Mesendoderm (in vitro differentiated cells): ENCODE results near the gene MDFIC2.
"Not testable (repeated sequence)": the region's sequence is repeated elsewhere in the genome, so short reads cannot be mapped to it uniquely, and the experiment has no call there.

ENCODE experiments used
- DNase-seq: peaks from one replicate; pipeline ENCODE4 v3.0.0; 2013
- H2AK5ac ChIP-seq: 2 replicates; pipeline ENCODE4 v1.6.1; 2013; ENCODE audit warnings: low read length, inconsistent platforms
- H2BK120ac ChIP-seq: 2 replicates; pipeline ENCODE4 v1.6.1; 2013; ENCODE audit warnings: low read depth, mild to moderate bottlenecking, low read length, moderate library complexity, mixed read lengths
- H2BK15ac ChIP-seq: replicated peaks from 2 replicates; pipeline ENCODE4 v1.6.1; 2013; ENCODE audit warnings: low read depth, mild to moderate bottlenecking, moderate library complexity
- H2BK5ac ChIP-seq: 2 replicates; pipeline ENCODE4 v1.6.1; 2013; ENCODE audit warnings: low read length, inconsistent platforms
- H3K18ac ChIP-seq: 2 replicates; pipeline ENCODE4 v1.6.1; 2013; ENCODE audit warnings: mild to moderate bottlenecking, low read length, mixed read lengths
- H3K23ac ChIP-seq: one replicate; pipeline ENCODE4 v1.6.1; 2013; ENCODE audit warnings: low read length
- H3K27ac ChIP-seq: 2 replicates; pipeline ENCODE4 v1.5.1; 2013; ENCODE audit warnings: low read depth, mild to moderate bottlenecking, inconsistent platforms, low read length, moderate library complexity
- H3K27me3 ChIP-seq: 2 replicates; pipeline ENCODE4 v1.6.1; 2013; ENCODE audit warnings: low read length, control low read depth, mild to moderate bottlenecking, inconsistent platforms; ENCODE audit not compliant: insufficient read depth, poor library complexity
- H3K36me3 ChIP-seq: 2 replicates; pipeline ENCODE4 v1.6.1; 2013; ENCODE audit warnings: low read length, inconsistent platforms; ENCODE audit not compliant: control insufficient read depth, insufficient read depth
- H3K4ac ChIP-seq: one replicate; pipeline ENCODE4 v1.6.1; 2013; ENCODE audit warnings: low read depth, mild to moderate bottlenecking, low read length, moderate library complexity
- H3K4me1 ChIP-seq: 2 replicates; pipeline ENCODE4 v1.6.1; 2013; ENCODE audit warnings: low read depth, low read length, inconsistent platforms; ENCODE audit not compliant: control insufficient read depth
- H3K4me2 ChIP-seq: 2 replicates; pipeline ENCODE4 v1.6.1; 2013; ENCODE audit warnings: low read length
- H3K4me3 ChIP-seq: 2 replicates; pipeline ENCODE4 v1.5.1; 2013; ENCODE audit warnings: mild to moderate bottlenecking, low read length
- H3K56ac ChIP-seq: one replicate; pipeline ENCODE4 v1.6.1; 2013; ENCODE audit warnings: low read length
- H3K79me1 ChIP-seq: 2 replicates; pipeline ENCODE4 v1.6.1; 2013; ENCODE audit warnings: low read length, inconsistent platforms
- H3K79me2 ChIP-seq: 2 replicates; pipeline ENCODE4 v1.6.1; 2013; ENCODE audit warnings: mild to moderate bottlenecking, low read length; ENCODE audit not compliant: control insufficient read depth, insufficient read depth
- H3K9ac ChIP-seq: 2 replicates; pipeline ENCODE4 v1.6.1; 2013; ENCODE audit warnings: low read length, inconsistent platforms
- H4K5ac ChIP-seq: one replicate; pipeline ENCODE4 v1.6.1; 2013; ENCODE audit warnings: low read length
- H4K8ac ChIP-seq: one replicate; pipeline ENCODE4 v1.6.1; 2013; ENCODE audit warnings: low read depth, mild to moderate bottlenecking, control low read depth, low read length, moderate library complexity
- WGBS: extraction: QIAGEN DNeasy Blood & Tissue Kit; methylation state at CpG from one replicate; pipeline ENCODE4 v1.1.7; 2013; ENCODE audit warnings: low lambda C conversion rate, missing lambda C conversion rate; ENCODE audit not compliant: insufficient coverage; ENCODE audit errors: extremely low coverage; 5-methylcytosine and 5-hydroxymethylcytosine counted together

Gene MDFIC2

GRCh38 chr3:70308760-70309159, 3.7 kb downstream of the MDFIC2 start:
- Histone ChIP-seq H4K8ac (no peak overlapping the region), H3K4ac (no peak overlapping the region), H3K27ac (no peak overlapping the region), H3K23ac (no peak overlapping the region), H3K27me3 (no peaks in the 10 kb centered on the region), H3K4me3 (no peak overlapping the region), H3K4me1 (no peaks in the 10 kb centered on the region), H2BK120ac (no peak overlapping the region), H2BK5ac (no peak overlapping the region), H3K18ac (no peak overlapping the region), H3K79me2 (no peaks in the 10 kb centered on the region), H3K56ac (no peak overlapping the region), H3K79me1 (no peaks in the 10 kb centered on the region), H2AK5ac (no peak overlapping the region), H3K9ac (no peak overlapping the region), H3K4me2 (no peak overlapping the region), H4K5ac (no peak overlapping the region), H3K36me3 (no peaks in the 10 kb centered on the region), H2BK15ac (no peak overlapping the region)
- DNase-seq = peak; percentile 63
- WGBS = 100% methylated on average over 1 of the region's 3 CpGs

- Histone ChIP-seq H3K56ac (no peak overlapping the region), H3K18ac (no peak overlapping the region), H3K4me3 (no peak overlapping the region), H3K4ac (no peak overlapping the region), H2BK120ac (no peak overlapping the region), H3K4me2 (no peak overlapping the region), H2BK5ac (no peak overlapping the region), H4K5ac (no peak overlapping the region), H3K36me3 (no peaks in the 10 kb centered on the region), H2AK5ac (no peak overlapping the region), H3K27ac (no peak overlapping the region), H3K79me2 (no peaks in the 10 kb centered on the region), H4K8ac (no peak overlapping the region), H3K9ac (no peak overlapping the region), H3K79me1 (no peaks in the 10 kb centered on the region), H3K4me1 (no peaks in the 10 kb centered on the region), H3K27me3 (no peaks in the 10 kb centered on the region), H2BK15ac (no peak overlapping the region), H3K23ac (no peak overlapping the region)
- no peak for DNase-seq
Observed at GRCh38 chr3:70306736-70307135, 5.7 kb downstream of the MDFIC2 start.

DNA sequence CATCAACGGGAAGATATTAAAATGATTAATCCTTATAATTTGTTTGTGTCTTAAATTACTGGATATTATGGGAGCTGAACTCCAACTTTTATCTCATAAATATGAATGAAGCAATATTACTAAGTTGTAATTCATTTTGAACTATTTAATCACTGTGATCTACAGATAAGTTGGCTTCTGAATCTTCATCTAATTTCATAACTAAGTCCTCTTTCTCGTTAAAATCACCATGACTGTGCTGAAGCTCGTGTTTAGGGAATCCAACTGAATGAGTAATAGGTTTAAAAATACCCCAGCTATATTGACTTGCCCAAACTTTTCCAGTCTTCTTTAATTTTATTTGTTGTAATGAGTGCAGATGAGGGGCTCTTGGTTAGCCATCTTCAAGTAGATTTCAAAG, 14.1 kb downstream of the MDFIC2 start:
- Histone ChIP-seq H4K8ac (no peak overlapping the region), H3K9ac (no peak overlapping the region), H3K27ac (no peak overlapping the region), H2AK5ac (no peak overlapping the region), H3K4me1 (no peaks in the 10 kb centered on the region), H4K5ac (no peak overlapping the region), H3K27me3 (no peaks in the 10 kb centered on the region), H2BK15ac (no peak overlapping the region), H3K23ac (no peak overlapping the region), H3K79me1 (no peaks in the 10 kb centered on the region), H2BK120ac (no peak overlapping the region), H3K4me2 (no peak overlapping the region), H3K4ac (no peak overlapping the region), H3K18ac (no peak overlapping the region), H3K79me2 (no peaks in the 10 kb centered on the region), H3K4me3 (no peak overlapping the region), H3K36me3 (no peaks in the 10 kb centered on the region), H2BK5ac (no peak overlapping the region), H3K56ac (no peak overlapping the region)
- no peak for DNase-seq
- no CpG with 5 or more reads among the region's 3 CpGs for WGBS

- H2BK120ac ChIP-seq = no peak overlapping the region
- H2BK5ac ChIP-seq = no peak overlapping the region
- H4K8ac ChIP-seq = no peak overlapping the region
- H3K4me3 ChIP-seq = no peak overlapping the region
- H3K4ac ChIP-seq = no peak overlapping the region
- H3K27ac ChIP-seq = no peak overlapping the region
- no peak overlapping the region for H4K5ac ChIP-seq
- H3K79me2 ChIP-seq = no peaks in the 10 kb centered on the region
- H3K4me2 ChIP-seq = no peak overlapping the region
- no peaks in the 10 kb centered on the region for H3K79me1 ChIP-seq
- no peaks in the 10 kb centered on the region for H3K27me3 ChIP-seq
- no peak overlapping the region for H3K23ac ChIP-seq
- H2BK15ac ChIP-seq = no peak overlapping the region
- no peak overlapping the region for H3K56ac ChIP-seq
- WGBS = 100% methylated on average over 2 of the region's 2 CpGs
- H3K18ac ChIP-seq = no peak overlapping the region
- no peak overlapping the region for H2AK5ac ChIP-seq
- no peaks in the 10 kb centered on the region for H3K4me1 ChIP-seq
- no peak overlapping the region for H3K9ac ChIP-seq
- no peaks in the 10 kb centered on the region for H3K36me3 ChIP-seq
- DNase-seq = no peak
Observed at GRCh38 chr3:70291097-70291482, 21.3 kb downstream of the MDFIC2 start.

DNA sequence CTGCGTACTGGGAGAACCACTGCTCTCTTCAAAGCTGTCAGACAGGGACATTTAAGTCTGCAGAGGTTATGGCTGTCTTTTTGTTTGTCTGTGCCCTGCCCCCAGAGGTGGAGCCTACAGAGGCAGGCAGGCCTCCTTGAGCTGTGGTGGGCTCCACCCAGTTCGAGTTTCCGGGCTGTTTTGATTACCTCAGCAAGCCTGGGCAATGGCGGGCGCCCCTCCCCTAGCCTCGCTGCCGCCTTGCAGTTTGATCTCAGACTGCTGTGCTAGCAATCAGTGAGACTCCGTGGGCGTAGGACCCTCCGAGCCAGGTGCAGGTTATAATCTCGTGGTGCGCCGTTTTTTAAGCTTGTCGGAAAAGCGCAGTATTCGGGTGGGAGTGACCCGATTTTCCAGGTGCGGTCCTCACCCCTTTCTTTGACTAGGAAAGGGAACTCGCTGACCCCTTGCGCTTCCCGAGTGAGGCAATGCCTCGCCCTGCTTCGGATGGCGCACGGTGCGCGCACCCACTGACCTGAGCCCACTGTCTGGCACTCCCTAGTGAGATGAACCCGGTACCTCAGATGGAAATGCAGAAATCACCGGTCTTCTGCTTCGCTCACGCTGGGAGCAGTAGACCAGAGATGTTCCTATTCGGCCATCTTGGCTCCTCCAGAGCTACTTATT, 21.9 kb downstream of the MDFIC2 start:
- H3K18ac ChIP-seq, H4K8ac ChIP-seq, H3K27ac ChIP-seq, H3K36me3 ChIP-seq, H2AK5ac ChIP-seq, H3K4me1 ChIP-seq, H2BK15ac ChIP-seq, H2BK5ac ChIP-seq, H3K9ac ChIP-seq, H3K56ac ChIP-seq, H3K79me2 ChIP-seq, H3K4ac ChIP-seq, H2BK120ac ChIP-seq, H3K23ac ChIP-seq, H3K79me1 ChIP-seq, H3K4me3 ChIP-seq, H3K4me2 ChIP-seq, H4K5ac ChIP-seq, H3K27me3 ChIP-seq, DNase-seq: not testable (repeated sequence)
- WGBS = no CpG with 5 or more reads among the region's 32 CpGs

GRCh38 chr3:70281663-70282062, 30.8 kb downstream of the MDFIC2 start:
- Histone ChIP-seq H2BK5ac (no peak overlapping the region), H3K4me2 (no peak overlapping the region), H3K23ac (no peak overlapping the region), H3K18ac (no peak overlapping the region), H3K27me3 (no peaks in the 10 kb centered on the region), H3K4me3 (no peak overlapping the region), H2BK120ac (no peak overlapping the region), H3K79me2 (no peaks in the 10 kb centered on the region), H3K4ac (no peak overlapping the region), H3K9ac (no peak overlapping the region), H3K27ac (no peak overlapping the region), H3K4me1 (no peaks in the 10 kb centered on the region), H2AK5ac (no peak overlapping the region), H3K36me3 (no peaks in the 10 kb centered on the region), H4K5ac (no peak overlapping the region), H4K8ac (no peak overlapping the region), H3K79me1 (no peaks in the 10 kb centered on the region), H2BK15ac (no peak overlapping the region), H3K56ac (no peak overlapping the region)
- WGBS = no CpG with 5 or more reads among the region's 2 CpGs
- no peak for DNase-seq
